HG02642 (cell line): ENCODE measurements around the gene YBX2.

Experiments used
- ATAC-seq: cut with Tn5 transposase; IDR thresholded peaks from one replicate; pipeline ENCODE4 v1.9.1; 2021; ENCODE audit warnings: mild to moderate bottlenecking; ENCODE audit not compliant: unreplicated experiment, poor library complexity

The YBX2 gene

DNA sequence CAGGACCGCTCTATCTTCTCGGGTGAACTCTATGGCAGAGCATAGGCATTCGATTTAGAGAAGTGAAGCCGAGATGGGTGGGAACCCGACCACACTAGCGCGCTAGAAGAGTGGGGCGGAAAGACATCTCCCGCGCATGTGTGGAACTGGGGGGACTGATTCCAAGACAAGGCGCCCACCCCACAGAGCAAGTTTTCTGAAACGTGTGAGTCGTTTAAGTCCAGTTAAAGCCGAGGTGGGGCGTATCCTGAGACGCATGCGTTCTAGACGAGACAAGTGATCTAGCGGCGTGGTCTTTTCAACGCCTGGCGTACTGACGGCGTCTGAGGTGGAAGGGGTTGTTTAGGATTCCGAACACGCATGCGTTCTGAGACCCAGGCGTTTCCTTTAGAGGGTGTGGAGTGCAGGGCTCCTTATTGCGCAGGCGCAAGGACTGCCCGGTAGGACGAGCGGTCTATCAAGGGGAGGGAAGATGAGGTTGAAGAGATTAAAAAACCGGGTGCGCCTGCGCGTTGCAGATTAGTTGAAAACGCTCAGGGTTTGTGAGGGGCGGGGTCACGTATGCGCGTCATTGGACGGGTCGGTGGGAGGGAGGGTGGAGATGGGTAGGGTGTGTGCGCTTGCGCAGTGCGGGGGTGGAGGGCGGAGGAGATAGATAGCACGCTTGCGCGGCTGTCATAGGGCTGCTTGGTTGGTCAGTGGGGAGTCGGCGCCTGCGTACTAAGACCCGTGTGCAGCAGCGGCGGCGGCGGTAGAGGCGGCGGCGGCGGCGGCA, 12.7 kb upstream of the YBX2 start, which contains the start of gene EIF5A:
Gene EIF5A, plus strand, starts transcription at position 718 of the 775 bp plus-strand sequence. CDS start 2,008 bp downstream, outside the sequence.
- ATAC-seq = peak; percentile 74

DNA sequence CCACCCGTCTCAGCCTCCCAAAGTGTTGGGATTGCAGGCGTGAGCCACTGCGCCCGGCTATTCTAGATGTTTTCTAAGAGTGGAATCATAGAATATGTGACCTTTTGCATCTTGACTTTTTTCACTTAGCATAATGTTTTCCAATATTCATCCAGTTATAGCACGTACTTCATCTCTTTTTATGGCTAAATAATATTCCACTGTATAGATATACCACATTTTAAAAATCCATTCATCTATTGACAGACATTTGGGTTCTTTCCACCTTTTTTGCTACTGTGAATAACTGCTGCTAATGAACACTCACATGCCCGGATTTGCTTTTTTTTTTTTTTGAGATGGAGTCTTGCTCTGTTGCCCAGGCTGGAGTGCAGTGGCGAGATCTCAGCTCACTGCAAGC, 9.7 kb upstream of the YBX2 start:
- ATAC-seq = no peak

DNA sequence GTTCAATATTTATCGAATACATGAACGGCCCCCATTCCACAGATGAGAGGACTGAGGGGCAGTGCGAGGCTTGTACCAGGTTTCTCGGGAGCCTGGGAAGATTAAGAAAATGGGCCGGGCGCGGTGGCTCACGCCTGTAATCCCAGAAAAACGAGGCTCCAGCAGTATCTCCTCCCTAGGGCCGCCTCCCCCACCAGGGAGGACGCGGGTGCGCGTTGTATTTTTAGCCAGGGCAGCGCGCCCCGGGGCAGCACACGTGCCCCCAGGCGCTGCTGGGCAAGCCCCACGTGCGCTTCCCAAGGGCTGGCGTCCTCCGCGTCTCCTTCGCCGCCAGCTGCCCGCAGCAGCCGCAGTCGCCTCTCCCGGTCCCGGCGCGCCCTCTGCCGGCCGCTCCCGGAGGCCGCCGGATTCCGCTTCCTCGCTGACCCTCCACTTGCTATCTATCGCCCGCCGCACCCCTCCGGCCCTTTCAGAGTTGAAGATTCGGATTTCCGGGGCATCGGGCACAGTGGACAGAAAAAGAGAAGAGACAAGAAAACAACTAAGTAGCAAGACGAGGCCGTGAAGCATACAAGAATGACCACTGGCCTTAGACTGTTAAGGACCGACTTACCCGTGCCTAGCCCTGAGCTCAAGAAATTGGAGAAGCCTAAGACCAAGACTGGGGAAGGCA, 1.9 kb upstream of the YBX2 start:
- ATAC-seq = no peak

DNA sequence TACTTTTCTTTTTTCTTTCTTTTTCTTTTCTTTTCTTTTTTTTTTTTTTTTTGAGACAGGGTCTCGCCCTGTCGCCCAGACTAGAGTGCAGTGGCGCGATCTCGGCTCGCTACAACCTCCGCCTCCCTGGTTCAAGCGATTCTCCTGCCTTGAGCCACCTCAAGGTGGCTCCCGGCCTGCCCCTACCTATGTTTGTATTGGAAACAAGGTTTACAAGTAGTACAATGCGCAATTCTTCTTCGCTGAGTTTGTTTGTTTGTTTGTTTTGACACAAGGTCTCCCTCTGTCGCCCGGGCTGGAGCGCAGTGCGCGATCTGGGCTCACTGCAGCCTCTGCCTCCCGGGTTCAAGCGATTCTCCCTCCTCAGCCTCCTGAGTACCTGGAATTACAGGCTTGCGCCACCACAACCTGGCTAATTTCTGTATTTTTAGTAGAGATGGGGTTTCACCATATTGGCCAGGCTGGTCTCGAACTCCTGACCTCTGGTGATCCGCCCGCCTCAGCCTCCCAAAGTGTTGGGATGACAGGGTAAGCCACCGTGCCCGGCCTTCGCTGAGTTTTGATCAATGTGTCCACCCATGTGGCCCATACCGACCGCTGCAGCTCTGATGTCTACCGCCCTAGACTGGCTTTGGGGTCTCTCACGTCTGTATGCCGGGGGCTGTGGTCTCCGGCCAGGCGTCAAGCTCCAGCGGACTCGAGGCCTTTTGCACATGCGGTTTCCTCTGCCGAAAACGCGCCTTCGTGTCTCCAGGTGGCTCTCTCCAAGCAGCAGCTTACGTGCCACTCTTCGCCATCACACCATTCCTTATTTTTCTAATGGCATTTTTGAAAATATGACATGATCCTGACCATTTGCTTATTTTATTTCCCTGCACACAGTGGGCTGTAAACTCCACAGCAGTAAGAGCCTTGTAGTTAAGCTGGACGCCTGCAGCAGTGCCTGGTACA, 1.1 kb upstream of the YBX2 start:
- ATAC-seq = no peak

DNA sequence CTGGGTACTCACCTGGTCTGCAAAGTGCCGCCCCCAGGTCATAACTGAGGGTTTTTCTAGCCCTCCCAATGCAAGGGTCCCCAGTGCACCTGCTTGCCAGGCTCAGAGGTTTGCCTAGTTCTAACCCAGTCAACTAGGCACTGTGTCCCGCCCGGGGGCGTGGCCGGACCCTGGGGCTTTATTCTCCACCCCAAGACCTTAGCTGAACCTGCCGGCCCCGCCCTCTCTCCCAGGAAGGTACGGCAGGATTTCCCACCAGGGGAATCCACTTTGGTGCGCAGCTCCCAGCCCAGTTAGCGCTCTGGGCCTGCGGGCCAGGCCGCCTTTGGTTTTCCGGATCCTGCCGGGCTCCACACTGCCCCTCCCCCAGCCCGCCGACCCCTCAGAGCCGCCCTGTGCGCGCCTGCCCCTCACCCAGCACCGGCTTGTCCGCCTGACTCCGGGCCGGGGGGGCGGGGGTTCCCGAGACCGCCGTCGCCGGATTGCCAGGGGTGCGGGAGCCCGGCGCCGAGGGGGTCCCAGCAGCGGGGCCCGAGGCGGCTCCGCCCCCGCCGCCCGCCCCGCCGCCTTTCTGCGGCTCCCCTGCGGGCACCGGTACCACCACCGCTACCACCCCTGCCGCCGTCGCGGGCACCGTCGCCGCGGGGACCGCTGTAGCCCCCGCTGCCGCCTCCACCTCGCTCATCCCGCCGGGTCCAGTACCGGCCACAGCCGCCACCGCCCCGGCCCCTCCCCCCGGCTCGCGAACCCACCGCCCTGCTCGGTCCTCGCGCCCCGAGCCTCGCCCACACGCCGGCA, 424 bp downstream of the YBX2 start:
- no peak for ATAC-seq

DNA sequence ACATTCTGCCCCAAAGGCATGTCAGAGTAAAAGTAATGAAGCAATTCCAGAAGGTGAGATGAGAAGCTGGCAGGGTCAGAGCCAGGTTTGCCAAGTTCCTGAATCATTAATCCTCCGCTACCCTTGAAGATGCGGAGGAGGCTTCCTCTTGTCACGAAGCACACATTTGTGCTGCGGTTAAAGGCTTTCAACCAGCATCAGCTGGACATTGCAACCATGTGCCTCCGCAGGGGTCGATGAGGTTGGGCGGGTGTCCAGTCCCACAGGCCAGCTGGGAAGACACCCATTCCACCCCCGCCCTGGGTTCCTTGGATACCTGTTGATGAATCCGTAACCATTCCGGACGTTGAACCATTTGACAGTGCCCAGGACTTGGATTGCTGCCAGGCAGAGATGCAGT, 1.3 kb downstream of the YBX2 start:
- no peak for ATAC-seq

DNA sequence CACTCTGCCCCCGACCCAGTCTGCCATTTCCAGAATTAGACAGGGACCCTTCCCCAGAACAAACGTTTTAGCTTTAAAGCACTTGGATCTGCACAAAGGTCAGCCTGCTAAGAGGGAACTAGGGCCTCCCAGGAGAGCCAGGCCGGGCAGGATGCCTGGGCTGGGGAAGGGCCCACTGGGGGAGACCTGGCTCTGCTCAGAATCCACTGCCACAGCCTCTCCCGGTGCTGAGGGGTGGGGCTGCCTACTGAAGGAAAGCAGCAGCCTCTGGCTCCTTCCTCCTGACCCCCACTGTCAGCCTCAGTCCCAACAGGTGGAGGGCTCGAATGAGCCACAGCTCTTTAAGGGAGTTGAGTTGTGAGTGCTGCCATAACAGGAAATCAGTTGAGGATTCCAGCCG, 1.7 kb downstream of the YBX2 start:
- ATAC-seq = no peak

DNA sequence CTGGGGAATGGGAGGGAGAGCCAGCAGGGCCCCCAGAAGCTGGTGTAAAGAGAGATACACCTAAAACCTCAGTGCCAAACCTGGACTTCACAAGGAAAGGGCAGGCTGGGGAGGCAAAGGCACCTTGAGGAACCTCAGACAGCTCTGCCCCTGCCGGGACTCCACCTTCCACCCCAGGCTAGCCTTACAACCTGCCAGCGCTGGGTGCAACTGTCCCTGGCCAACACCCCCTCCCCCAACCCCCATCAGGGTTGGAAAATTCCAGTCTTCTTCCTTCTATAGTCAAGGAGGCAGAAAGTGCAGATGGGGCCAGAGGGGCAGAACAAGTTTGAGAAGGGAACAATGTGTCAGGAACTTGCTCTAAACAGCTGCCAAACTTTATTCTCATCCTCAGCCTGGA, 2.2 kb downstream of the YBX2 start:
- ATAC-seq = no peak

DNA sequence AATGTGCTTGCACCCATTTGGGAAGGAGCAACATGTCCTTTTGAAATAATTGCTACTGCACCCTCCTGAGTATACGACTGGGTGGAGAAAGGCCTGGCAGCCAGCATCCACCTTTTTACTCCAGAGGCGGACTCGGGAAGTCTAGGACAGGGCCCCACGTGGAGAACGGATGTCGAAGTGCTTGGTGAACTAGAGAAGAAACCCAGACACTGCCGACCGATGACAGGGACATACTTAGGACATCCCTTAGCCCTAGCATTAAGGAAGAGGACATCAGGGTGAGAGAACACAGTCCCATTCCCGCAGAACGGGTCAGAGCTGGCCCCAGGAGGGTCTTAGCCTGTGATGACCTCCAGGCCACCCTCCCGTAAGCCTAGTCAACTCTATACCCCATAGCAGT, 3.8 kb downstream of the YBX2 start:
- no peak for ATAC-seq

DNA sequence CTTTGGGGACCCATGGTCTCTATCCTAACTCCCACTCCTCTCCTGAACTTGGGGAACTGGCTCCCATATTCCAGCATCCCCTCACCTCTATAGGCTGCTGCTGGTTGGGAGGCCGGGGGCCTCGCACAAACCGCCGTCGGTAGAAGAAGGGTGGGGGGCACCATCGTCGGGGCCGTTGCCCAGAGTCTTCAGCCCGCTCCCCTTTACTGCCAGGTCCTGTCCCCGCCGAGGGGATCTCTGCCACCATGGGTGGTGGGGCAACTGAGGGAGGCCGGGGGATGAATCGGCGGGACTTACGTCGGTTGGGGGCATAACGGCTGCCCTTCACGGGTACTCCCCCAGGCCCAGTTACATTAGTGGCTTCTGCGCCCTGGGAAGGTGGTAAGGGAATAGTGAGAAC, 4.3 kb downstream of the YBX2 start:
- no peak for ATAC-seq

DNA sequence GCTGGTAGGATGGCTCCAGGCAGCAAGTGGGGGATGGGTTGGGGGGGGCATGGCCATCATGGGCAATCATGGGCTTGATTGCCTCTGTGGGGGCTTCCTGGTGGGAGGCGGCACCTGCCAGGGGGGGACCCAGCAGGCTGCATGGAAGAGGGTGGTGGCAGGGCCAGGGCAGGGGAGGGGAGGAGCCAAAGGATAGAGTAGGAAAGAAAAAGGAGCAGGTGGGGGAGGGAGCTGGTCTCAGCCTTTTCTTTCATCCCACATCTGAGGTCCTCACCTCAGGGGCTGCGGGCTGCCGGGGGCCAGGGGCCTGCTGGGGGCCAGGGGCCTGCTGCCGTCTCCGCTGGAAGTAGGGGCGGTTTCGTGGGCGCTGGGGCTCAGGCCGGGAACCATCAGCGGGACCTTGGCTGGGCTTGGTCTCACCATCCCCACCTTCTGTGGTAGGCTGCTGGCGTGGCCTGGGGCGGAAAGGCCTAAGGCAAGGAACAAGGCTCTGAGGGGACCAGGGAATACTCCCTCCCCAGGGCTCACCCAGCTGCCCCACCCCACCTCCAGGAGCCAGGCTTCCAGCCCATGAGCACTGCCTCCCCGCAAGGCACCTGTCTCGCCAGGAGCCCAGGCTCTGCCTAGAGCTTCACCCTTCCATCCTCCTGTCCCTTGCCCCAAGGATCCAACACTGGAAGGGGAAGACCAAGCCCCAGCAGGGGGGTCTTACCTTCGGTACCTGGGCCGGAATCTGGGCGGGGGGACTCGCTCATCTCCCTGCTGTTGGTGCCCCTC, 5.0 kb downstream of the YBX2 start:
- ATAC-seq = no peak

DNA sequence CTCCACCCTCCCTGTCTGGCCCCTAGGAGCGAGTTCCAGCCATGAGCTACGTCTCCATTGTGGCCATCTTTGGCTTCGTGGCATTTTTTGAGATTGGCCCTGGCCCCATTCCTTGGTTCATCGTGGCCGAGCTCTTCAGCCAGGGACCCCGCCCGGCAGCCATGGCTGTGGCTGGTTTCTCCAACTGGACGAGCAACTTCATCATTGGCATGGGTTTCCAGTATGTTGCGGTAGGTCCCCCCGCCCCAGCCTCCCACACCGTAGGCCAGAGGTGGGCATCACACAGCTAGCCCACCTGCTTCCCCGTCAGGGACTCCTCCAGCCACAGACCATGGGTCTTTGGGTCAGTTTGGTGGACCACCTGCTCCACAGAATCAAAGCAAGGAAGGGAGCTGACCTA, 8.8 kb downstream of the YBX2 start:
- ATAC-seq = no peak

DNA sequence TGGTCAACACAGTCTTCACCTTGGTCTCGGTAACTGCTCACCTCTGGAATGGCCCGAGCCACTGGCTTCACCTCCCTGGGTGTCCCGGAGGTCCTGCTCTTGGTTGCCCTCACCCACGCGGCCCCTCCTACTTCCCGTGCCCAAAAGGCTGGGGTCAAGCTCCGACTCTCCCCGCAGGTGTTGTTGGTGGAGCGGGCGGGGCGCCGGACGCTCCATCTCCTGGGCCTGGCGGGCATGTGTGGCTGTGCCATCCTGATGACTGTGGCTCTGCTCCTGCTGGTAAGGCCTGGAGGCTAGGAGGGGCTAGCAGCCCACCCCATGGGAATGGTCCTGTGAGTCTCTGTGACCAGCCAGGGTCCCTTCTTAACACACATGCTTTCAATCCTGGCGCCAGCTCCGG, 9.5 kb downstream of the YBX2 start:
- no peak for ATAC-seq

DNA sequence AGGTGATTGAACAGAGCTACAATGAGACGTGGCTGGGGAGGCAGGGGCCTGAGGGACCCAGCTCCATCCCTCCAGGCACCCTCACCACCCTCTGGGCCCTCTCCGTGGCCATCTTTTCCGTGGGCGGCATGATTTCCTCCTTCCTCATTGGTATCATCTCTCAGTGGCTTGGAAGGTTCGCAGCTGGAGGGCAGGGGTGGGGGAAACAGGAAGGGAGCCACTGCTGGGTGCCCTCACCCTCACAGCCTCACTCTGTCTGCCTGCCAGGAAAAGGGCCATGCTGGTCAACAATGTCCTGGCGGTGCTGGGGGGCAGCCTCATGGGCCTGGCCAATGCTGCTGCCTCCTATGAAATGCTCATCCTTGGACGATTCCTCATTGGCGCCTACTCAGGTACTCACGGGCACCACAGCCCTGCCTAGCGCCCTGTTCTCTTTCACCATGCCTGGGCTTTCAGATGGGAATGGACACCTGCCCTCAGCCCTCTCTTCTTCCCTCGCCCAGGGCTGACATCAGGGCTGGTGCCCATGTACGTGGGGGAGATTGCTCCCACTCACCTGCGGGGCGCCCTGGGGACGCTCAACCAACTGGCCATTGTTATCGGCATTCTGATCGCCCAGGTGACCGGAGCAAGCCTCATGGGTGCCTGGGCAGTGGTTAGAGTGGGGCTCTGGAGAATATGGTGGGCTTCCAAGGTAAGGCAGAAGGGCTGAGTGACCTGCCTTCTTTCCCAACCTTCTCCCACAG, 10.8 kb downstream of the YBX2 start:
- no peak for ATAC-seq

DNA sequence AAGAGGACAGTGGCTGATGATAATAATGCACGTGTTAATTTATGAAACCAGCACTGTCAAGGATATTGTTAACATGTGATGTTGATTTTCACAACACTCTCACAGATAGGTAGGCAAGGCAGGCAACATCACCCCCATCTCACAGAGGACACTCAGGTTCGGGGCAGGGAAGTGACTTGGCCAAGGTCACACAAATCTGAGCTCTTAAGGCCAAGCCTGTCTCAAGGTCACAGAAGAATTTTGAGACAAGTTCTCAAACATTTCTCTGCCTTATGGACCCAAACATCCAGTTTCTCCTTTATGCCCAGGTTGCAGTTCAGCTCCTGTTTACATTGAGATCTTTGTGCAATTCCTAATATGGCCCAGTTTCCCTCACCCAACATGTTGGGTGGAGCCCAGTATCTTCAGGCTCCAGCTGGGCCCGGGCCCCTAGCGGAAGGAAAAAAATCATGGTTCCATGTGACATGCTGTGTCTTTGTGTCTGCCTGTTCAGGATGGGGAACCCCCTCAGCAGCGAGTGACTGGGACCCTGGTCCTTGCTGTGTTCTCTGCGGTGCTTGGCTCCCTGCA, 11.6 kb downstream of the YBX2 start:
- ATAC-seq = no peak

DNA sequence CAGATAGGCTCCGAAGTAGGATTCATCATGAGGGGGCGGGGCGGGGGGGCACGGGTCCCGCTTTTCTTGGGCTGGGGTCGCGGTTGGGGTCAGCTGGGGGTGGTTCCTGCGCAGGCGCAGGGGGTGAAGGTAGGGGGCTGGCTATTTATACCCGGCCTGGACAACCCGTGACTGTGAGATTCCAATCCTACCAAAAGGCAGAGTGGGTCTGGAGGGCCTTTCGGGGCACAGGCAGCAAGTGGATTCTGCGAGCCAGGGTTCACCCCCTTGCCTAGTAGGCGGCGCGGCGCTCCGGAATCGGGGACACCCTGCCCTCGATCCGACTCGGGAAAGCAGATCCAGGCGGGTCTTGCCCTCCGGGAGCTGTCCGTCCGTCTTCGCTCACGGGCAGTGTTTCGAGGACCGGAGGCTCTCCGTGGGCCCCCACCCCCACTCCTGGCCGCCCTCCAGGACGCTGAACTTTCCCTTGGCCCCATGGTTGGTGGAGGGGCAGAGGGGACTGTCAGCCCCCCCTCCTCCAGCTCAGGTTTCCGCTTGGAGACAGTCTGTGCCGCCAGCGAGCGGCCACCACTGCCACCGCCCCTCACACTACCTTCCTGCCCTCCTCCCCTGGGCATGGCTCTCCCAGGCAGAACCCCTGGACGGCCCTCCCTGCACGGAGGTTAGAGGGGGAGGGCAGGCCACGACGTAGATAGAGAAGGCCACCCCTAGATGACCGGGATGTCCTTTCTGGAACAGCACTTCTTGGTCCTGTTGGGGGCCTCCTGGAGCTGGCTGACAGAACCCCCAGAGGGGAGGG, 12.3 kb downstream of the YBX2 start:
- no peak for ATAC-seq

DNA sequence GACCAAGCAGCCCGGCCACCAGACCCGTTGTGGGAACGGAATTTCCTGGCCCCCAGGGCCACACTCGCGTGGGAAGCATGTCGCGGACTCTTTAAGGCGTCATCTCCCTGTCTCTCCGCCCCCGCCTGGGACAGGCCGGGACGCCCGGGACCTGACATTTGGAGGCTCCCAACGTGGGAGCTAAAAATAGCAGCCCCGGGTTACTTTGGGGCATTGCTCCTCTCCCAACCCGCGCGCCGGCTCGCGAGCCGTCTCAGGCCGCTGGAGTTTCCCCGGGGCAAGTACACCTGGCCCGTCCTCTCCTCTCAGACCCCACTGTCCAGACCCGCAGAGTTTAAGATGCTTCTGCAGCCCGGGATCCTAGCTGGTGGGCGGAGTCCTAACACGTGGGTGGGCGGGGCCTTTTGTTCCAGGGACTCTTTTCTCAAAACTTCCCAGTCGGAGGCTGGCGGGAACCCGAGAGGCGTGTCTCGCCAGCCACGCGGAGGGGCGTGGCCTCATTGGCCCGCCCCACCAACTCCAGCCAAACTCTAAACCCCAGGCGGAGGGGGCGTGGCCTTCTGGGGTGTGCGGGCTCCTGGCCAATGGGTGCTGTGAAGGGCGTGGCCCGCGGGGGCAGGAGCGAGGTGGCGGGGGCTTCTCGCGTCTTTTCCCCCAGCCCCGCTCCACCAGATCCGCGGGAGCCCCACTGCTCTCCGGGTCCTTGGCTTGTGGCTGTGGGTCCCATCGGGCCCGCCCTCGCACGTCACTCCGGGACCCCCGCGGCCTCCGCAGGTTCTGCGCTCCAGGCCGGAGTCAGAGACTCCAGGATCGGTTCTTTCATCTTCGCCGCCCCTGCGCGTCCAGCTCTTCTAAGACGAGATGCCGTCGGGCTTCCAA, 13.1 kb downstream of the YBX2 start, which contains the start of gene SLC2A4:
Gene SLC2A4, plus strand, starts transcription at position 645 of the 879 bp plus-strand sequence. Its CDS starts 217 bp downstream, at position 862.
- peak; percentile 61 for ATAC-seq
